Measurements from ENCODE around the gene ADAMTS17. TPM values are rescaled to one million over a fixed set of nuclear protein-coding genes. Genes with fewer than 3 reads are reported as not detected.

Gene ADAMTS17
- total RNA-seq, 1 experiment from 2014 or later, result 1.6 TPM

- no peaks in the 10 kb centered on the region for H3K9me3 ChIP-seq (ENCODE audit: control insufficient read depth, insufficient read depth, low read depth, low read length)
- CTCF ChIA-PET, result interaction anchor here (0.6 to 1.9 kb wide), 2 partner anchors 156 to 413 kb away, joined by 3 to 5 read pairs; no protein-coding TSS in a partner anchor
- no TSS peak for BruUV-seq (replicated peaks)
- POLR2A ChIA-PET, result interaction anchor here (0.5 kb wide), 1 partner anchor 42 kb away, joined by 19 read pairs; no protein-coding TSS in a partner anchor
- TF ChIP-seq SIN3A (IDR thresholded peaks at IDR 0.05; ENCODE audit: borderline replicate concordance, insufficient read depth, low read depth, low read length), result no peak
- TF ChIP-seq, protein P1, sequence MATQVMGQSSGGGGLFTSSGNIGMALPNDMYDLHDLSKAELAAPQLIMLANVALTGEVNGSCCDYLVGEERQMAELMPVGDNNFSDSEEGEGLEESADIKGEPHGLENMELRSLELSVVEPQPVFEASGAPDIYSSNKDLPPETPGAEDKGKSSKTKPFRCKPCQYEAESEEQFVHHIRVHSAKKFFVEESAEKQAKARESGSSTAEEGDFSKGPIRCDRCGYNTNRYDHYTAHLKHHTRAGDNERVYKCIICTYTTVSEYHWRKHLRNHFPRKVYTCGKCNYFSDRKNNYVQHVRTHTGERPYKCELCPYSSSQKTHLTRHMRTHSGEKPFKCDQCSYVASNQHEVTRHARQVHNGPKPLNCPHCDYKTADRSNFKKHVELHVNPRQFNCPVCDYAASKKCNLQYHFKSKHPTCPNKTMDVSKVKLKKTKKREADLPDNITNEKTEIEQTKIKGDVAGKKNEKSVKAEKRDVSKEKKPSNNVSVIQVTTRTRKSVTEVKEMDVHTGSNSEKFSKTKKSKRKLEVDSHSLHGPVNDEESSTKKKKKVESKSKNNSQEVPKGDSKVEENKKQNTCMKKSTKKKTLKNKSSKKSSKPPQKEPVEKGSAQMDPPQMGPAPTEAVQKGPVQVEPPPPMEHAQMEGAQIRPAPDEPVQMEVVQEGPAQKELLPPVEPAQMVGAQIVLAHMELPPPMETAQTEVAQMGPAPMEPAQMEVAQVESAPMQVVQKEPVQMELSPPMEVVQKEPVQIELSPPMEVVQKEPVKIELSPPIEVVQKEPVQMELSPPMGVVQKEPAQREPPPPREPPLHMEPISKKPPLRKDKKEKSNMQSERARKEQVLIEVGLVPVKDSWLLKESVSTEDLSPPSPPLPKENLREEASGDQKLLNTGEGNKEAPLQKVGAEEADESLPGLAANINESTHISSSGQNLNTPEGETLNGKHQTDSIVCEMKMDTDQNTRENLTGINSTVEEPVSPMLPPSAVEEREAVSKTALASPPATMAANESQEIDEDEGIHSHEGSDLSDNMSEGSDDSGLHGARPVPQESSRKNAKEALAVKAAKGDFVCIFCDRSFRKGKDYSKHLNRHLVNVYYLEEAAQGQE (IDR thresholded peaks at IDR 0.05; ENCODE audit: insufficient read depth in 1 of 2, low read depth in 2 of 2, low read length in 1 of 2), result no peak
- TF ChIP-seq, protein P2, sequence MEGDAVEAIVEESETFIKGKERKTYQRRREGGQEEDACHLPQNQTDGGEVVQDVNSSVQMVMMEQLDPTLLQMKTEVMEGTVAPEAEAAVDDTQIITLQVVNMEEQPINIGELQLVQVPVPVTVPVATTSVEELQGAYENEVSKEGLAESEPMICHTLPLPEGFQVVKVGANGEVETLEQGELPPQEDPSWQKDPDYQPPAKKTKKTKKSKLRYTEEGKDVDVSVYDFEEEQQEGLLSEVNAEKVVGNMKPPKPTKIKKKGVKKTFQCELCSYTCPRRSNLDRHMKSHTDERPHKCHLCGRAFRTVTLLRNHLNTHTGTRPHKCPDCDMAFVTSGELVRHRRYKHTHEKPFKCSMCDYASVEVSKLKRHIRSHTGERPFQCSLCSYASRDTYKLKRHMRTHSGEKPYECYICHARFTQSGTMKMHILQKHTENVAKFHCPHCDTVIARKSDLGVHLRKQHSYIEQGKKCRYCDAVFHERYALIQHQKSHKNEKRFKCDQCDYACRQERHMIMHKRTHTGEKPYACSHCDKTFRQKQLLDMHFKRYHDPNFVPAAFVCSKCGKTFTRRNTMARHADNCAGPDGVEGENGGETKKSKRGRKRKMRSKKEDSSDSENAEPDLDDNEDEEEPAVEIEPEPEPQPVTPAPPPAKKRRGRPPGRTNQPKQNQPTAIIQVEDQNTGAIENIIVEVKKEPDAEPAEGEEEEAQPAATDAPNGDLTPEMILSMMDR (IDR thresholded peaks at IDR 0.05), result no peak
- TF ChIP-seq TCF7L2 (IDR thresholded peaks at IDR 0.05; ENCODE audit: low read depth, low read length), result no peak
- TF ChIP-seq POLR2AphosphoS5 (IDR thresholded peaks at IDR 0.05; ENCODE audit: low read depth, low read length), result no peak
- DNase-seq (ENCODE audit: low read depth, low spot score) (no peak), ATAC-seq (peak; percentile 74)
- no peak overlapping the region for H3K27ac ChIP-seq (ENCODE audit: low read length)
- peak overlapping the region; percentile 40 to 57 for H3K4me3 ChIP-seq (ENCODE audit: low read depth in 2 of 2, low read length in 2 of 2)
- H3K27me3 ChIP-seq (ENCODE audit: control insufficient read depth, insufficient read depth, low read length), result peaks cover 16% of the 10 kb centered on the region
- in situ Hi-C loops (cut with HindIII; ENCODE audit: low pct_unique_long_range_greater_than_20kb, low sequenced_read_pairs) (no loop called here), intact Hi-C loops (cut with micrococcal nuclease; ENCODE audit: unreplicated experiment) (no loop called here)
- peaks cover 3% of the 10 kb centered on the region; the same call in 1 of the 2 replicates for H3K4me1 ChIP-seq (ENCODE audit: control insufficient read depth, insufficient read depth, low read length)
- H3K36me3 ChIP-seq (ENCODE audit: control insufficient read depth, insufficient read depth, low read length), result no peaks in the 10 kb centered on the region
Measured at GRCh38 chr15:99925661-99926461, 415.9 kb downstream of the ADAMTS17 start.

DNA sequence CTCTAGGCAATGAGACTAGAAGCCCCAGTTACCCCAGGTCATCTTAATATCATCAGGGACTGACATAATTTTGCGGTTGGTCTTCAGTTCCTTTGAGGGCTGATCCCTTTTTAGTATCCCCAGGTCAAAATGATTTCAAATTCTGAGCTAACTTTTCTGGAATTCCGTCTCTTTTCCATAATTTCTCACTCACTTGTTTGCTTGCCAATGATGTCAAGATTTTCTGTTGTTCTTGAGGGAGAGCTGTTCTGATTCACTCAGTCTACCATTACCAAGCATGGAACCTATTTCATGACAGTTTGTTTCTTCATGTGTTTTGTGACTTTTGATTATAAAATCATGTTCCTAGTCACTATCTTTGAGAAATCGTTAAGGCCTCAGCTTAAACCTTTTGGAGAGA lies 418.1 kb downstream of the ADAMTS17 start:
- Histone ChIP-seq H3K4me1 (ENCODE audit: control insufficient read depth, insufficient read depth, low read length) (peaks cover 3% of the 10 kb centered on the region; the same call in 1 of the 2 replicates), H3K4me3 (ENCODE audit: low read depth in 2 of 2, low read length in 2 of 2) (no peak overlapping the region), H3K36me3 (ENCODE audit: control insufficient read depth, insufficient read depth, low read length) (no peaks in the 10 kb centered on the region), H3K27me3 (ENCODE audit: control insufficient read depth, insufficient read depth, low read length) (peaks cover 16% of the 10 kb centered on the region), H3K9me3 (ENCODE audit: control insufficient read depth, insufficient read depth, low read depth, low read length) (no peaks in the 10 kb centered on the region), H3K27ac (ENCODE audit: low read length) (no peak overlapping the region)
- ChIA-PET POLR2A (no interaction called here), CTCF (no interaction called here)
- no TSS peak for BruUV-seq (replicated peaks)
- TF ChIP-seq TCF7L2 (IDR thresholded peaks at IDR 0.05; ENCODE audit: low read depth, low read length) (no peak), POLR2AphosphoS5 (IDR thresholded peaks at IDR 0.05; ENCODE audit: low read depth, low read length) (no peak), SIN3A (IDR thresholded peaks at IDR 0.05; ENCODE audit: borderline replicate concordance, insufficient read depth, low read depth, low read length) (no peak)
- TF ChIP-seq, protein P1 (IDR thresholded peaks at IDR 0.05; ENCODE audit: insufficient read depth in 1 of 2, low read depth in 2 of 2, low read length in 1 of 2), result no peak
- TF ChIP-seq, protein P2 (IDR thresholded peaks at IDR 0.05), result no peak
- DNase-seq (ENCODE audit: low read depth, low spot score), result no peak
- intact Hi-C loops (cut with micrococcal nuclease; ENCODE audit: unreplicated experiment), result no loop called here
- no peak for ATAC-seq
- in situ Hi-C loops (cut with HindIII; ENCODE audit: low pct_unique_long_range_greater_than_20kb, low sequenced_read_pairs), result no loop called here
